NOMO-1 (cell line): ENCODE measurements around the gene ZNF30.
"Not testable (repeated sequence)": the region's sequence is repeated elsewhere in the genome, so short reads cannot be mapped to it uniquely, and the experiment has no call there.

Experiments used
- DNase-seq, 2 experiments: peaks; one replicate each; lab custom pipeline; 2025; ENCODE audit not compliant: unreplicated experiment in 2 of 2; lab: John Stamatoyannopoulos, UW

ZNF30 gene

GRCh38 chr19:34926685-34927375 is at the start of gene ZNF30:
ZNF30 (plus strand) TSS chr19:34926903; CDS start chr19:34929948, 3,045 bp downstream.
- DNase-seq: no peak

DNA sequence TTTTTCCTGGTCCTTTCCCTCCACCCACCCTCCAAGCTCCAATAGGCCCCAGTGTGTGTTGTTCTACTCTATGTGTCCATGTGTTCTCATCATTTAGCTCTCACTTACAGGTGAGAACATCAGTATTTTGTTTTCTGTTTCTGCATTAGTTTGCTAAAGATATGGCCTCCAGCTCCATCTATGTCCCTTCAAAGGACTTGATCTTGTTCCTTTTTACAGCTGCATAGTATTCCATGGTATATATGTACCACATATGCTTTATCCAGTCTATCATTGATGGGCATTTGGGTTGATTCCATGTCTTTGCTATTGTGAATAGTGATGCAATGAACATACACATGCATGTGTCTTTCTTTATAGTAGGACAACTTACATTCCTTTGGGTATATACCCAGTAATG is 47.1 kb upstream of the ZNF30 start:
- DNase-seq: no peak

- no peak for DNase-seq
Observed at GRCh38 chr19:34880034-34880433, 46.7 kb upstream of the ZNF30 start.

- DNase-seq: no peak
Observed at GRCh38 chr19:34881982-34882381, 44.7 kb upstream of the ZNF30 start.

DNA sequence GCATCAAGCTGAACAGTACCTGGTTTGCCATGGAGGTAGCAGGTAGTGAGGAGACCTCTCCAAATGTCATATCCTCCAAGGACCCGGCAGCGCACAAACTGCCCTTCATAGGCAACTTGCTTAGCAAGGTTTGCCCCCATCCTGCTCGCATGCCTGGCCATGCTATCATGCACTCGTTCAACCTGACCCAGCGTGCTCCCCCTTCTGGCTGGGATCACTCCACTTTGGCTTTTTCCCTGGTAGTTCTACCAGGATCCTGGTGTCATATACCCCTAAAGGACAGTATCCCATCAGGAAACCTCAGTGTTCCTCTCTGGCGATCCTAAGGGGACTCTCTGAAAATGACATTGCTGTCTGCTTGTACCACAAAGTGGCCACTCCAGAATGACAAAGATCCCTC is 38.6 kb upstream of the ZNF30 start:
- no peak for DNase-seq

DNA sequence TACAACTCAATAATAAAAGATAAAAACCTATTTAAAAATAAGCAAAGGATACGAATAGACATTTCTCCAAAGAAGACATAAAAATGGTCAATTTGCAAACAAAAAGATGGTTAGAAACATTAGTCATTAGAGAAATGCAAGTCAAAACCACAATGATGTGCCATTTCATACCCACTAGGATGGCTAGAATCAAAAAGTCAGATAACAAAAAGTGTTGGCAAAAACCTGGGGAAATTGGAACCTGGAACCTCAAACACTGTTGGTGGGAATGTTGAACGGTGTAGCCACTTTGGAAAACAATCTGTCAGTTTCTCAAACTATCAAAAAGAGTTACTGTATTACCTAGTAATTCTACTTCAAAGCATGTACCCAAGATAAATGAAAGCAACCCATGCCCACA is 26.5 kb upstream of the ZNF30 start:
- no peak for DNase-seq

- DNase-seq: no peak
Observed at GRCh38 chr19:34904664-34905527, 21.8 kb upstream of the ZNF30 start.

GRCh38 chr19:34910770-34911169 is 15.9 kb upstream of the ZNF30 start:
- DNase-seq: no peak

DNA sequence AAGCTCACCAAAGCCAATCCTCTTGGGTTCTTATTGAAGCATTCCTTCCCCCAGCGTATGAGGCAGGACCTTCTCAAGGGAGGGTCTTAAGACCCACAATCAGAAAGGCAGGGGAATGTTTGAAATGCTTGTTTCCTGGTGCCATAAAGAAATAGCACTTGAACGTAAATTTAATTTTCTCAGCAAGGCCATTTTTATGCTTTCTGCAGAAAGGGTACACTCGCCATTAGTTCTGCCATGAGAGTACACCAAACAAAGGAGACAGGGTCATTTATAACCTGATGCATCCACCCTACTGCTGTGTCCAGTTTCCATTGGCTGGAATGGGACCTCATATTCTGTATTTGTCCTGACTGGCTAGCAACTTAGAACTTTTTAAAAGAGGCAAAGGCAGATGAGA is 9.6 kb upstream of the ZNF30 start:
- DNase-seq: not testable (repeated sequence)

- no peak for DNase-seq
Observed at GRCh38 chr19:34918190-34918589, 8.5 kb upstream of the ZNF30 start.

DNA sequence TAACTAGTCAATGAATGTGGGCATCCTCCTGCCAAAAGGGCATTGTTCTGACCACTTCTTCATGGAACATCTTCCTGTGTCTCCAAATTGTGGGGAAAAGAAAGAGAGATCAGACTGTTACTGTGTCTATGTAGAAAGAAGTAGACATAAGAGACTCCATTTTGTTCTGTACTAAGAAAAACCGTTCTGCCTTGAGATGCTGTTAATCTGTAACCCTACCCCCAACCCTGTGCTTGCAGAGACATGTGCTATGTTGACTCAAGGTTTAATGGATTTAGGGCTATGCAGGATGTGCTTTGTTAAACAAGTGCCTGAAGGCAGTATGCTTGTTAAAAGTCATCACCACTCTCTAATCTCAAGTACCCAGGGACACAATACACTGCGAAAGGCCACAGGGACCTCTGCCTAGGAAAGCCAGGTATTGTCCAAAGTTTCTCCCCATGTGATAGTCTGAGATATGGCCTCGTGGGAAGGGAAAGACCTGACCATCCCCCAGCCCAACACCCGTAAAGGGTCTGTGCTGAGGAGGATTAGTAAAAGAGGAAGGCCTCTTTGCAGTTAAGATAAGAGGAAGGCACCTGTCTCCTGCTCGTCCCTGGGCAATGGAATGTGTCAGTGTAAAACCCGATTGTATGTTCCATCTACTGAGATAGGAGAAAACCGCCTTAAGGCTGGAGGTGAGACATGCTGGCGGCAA is 6.5 kb upstream of the ZNF30 start:
- DNase-seq: not testable (repeated sequence)

- no peak for DNase-seq
Observed at GRCh38 chr19:34925278-34925855, 1.3 kb upstream of the ZNF30 start.

- no peak for DNase-seq
Observed at GRCh38 chr19:34926361-34926684, 380 bp upstream of the ZNF30 start.

- no peak for DNase-seq
Observed at GRCh38 chr19:34932494-34932893, 5.8 kb downstream of the ZNF30 start.

- no peak for DNase-seq
Observed at GRCh38 chr19:34936184-34936583, 9.5 kb downstream of the ZNF30 start.

- no peak for DNase-seq
Observed at GRCh38 chr19:34938886-34939285, 12.2 kb downstream of the ZNF30 start.

GRCh38 chr19:34943861-34944573 is 17.3 kb downstream of the ZNF30 start:
- no peak for DNase-seq

GRCh38 chr19:34953092-34953491 is 26.4 kb downstream of the ZNF30 start:
- DNase-seq: no peak

DNA sequence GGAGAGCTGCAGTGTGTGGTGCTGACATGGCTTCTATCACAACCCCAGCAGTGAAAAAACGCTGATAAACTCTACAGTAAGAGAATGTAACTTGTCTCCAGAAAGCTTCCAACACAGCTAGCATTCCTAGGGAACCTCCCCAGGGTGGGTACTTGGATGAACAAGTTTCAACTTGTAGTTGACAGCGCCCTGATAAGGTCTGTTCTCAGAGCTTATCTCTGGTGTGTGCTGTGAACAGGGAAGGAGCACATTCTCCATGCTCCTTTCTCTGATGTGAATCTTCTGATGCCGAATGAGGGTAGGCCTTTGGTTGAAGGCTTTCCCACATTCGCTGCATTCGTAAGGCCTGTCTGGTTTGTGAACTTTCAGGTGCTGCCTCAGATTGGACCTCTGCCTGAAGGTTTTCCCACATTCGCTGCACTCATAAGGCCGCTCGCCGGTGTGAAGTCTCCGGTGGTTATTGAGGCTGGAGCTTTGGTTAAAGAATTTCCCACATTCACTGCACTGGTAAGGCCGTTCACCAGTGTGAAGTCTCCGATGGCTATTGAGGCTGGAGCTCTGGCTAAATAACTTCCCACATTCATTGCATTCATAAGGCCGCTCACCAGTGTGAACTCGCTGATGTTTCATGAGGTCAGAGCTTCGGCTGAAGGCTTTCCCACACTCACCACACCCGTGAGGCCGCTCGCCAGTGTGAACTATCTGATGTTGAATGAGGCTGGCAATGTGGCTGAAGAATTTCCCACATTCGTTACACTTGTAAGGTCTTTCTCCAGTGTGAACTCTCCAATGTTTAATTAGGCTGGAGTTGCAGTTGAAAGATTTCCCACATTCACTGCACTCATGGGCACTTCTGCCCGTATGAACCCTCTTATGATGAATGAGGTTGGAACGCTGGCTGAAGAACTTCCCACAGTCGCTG is 31.4 kb downstream of the ZNF30 start:
- no peak for DNase-seq

DNA sequence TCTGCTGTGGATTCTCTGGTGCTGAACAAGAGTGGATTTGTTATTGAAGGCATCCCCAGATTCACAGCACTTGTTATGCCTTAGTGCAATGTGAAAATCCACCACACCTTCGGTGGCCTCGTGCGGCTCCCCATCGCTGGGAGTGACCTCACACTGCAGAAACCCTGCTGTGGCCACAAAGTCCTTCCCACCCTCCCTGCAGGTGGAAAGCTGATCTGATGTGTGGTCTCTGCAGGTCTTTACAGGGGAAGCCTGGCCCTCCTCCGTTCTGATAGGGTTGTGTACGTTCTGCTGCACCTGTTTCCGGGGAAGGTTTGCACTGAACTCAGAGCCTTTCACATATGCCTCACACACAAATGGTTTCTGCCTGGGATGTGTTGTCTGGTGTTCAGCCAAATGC is 32.3 kb downstream of the ZNF30 start:
- DNase-seq: no peak
